Stimulated activated naive B cell treated with anti-CD40 and anti-IgM and Interleukin-4, amounts not matched to agents 10 μg/mL and 1 μg/mL and 100 μg/mL, for 72 hours (primary cell): ENCODE data around the gene WDFY4.

Experiments
- ATAC-seq, 2 donors: fragments of 150-1000 bp; cut with Tn5 transposase; replicated peaks; 2 replicates each; pipeline ENCODE4 v1.10.0; 2021; ENCODE audit warnings: moderate library complexity in 1 of 2
- DNase-seq: peaks from one replicate; pipeline ENCODE4 v3.0.0; 2021
- H3K27ac Mint-ChIP-seq: one replicate; pipeline ENCODE4 v1.8.0; 2022; ENCODE audit warnings: mild to moderate bottlenecking, mixed read lengths
- H3K27me3 Mint-ChIP-seq, 2 donors: one replicate each; pipeline ENCODE4 v1.8.0; 2022; ENCODE audit warnings: mixed read lengths in 2 of 2
- H3K36me3 Mint-ChIP-seq, 2 donors: one replicate each; pipeline ENCODE4 v1.8.0; 2022; ENCODE audit warnings: mixed read lengths in 2 of 2, mild to moderate bottlenecking in 1 of 2
- H3K4me1 Mint-ChIP-seq, 2 donors: one replicate each; pipeline ENCODE4 v1.8.0; 2022; ENCODE audit warnings: mixed read lengths in 2 of 2, mild to moderate bottlenecking in 1 of 2
- H3K4me3 Mint-ChIP-seq, 2 donors: one replicate each; pipeline ENCODE4 v1.8.0; 2022; ENCODE audit warnings: mild to moderate bottlenecking in 2 of 2, mixed read lengths in 2 of 2, moderate library complexity in 1 of 2
- H3K9me3 Mint-ChIP-seq, 2 donors: one replicate each; pipeline ENCODE4 v1.8.0; 2022; ENCODE audit warnings: mixed read lengths in 2 of 2, mild to moderate bottlenecking in 1 of 2

WDFY4 gene

GRCh38 chr10:48684463-48684791 lies 246 bp upstream of the WDFY4 start:
- no peaks in the 10 kb centered on the region for H3K27me3 Mint-ChIP-seq
- H3K9me3 Mint-ChIP-seq = peaks cover 2 to 3% of the 10 kb centered on the region in 2 donors
- H3K27ac Mint-ChIP-seq = peak overlapping the region; percentile 98
- H3K4me1 Mint-ChIP-seq = peaks cover 31 to 61% of the 10 kb centered on the region in 2 donors
- H3K36me3 Mint-ChIP-seq = peaks cover 34 to 45% of the 10 kb centered on the region in 2 donors
- peak overlapping the region; percentile 91 to 93 for H3K4me3 Mint-ChIP-seq
- ATAC-seq (no peak), DNase-seq (no peak)

- Mint-ChIP-seq H3K27ac (peak overlapping the region; percentile 98), H3K36me3 (peaks cover 40 to 50% of the 10 kb centered on the region in 2 donors), H3K4me1 (peaks cover 38 to 66% of the 10 kb centered on the region in 2 donors), H3K4me3 (peak overlapping the region; percentile 91 to 93), H3K27me3 (no peaks in the 10 kb centered on the region), H3K9me3 (no peaks in the 10 kb centered on the region)
- DNase-seq = no peak
- no peak for ATAC-seq
Measured at GRCh38 chr10:48685731-48686130, 1.1 kb downstream of the WDFY4 start.

- Mint-ChIP-seq H3K4me1 (peaks cover 54 to 75% of the 10 kb centered on the region in 2 donors), H3K27me3 (no peaks in the 10 kb centered on the region), H3K36me3 (peaks cover 60 to 79% of the 10 kb centered on the region in 2 donors), H3K27ac (peak overlapping the region; percentile 70), H3K4me3 (peak overlapping the region; percentile 41 to 60), H3K9me3 (no peaks in the 10 kb centered on the region)
- DNase-seq = no peak
- no peak for ATAC-seq
Measured at GRCh38 chr10:48690791-48691660, 6.4 kb downstream of the WDFY4 start.

GRCh38 chr10:48691812-48692528 lies 7.3 kb downstream of the WDFY4 start:
- ATAC-seq (no peak), DNase-seq (no peak)
- Mint-ChIP-seq H3K4me1 (peaks cover 64 to 85% of the 10 kb centered on the region in 2 donors), H3K36me3 (peaks cover 65 to 81% of the 10 kb centered on the region in 2 donors), H3K4me3 (peak overlapping the region; percentile 55 to 60), H3K27ac (peak overlapping the region; percentile 70), H3K27me3 (no peaks in the 10 kb centered on the region), H3K9me3 (no peaks in the 10 kb centered on the region)

- peaks cover 69 to 82% of the 10 kb centered on the region in 2 donors for H3K36me3 Mint-ChIP-seq
- ATAC-seq = no peak
- peak overlapping the region; percentile 70 for H3K27ac Mint-ChIP-seq
Measured at GRCh38 chr10:48692748-48693147, 8.1 kb downstream of the WDFY4 start.

GRCh38 chr10:48693206-48693605 lies 8.5 kb downstream of the WDFY4 start:
- Mint-ChIP-seq H3K4me1 (peaks cover 74 to 89% of the 10 kb centered on the region in 2 donors), H3K9me3 (no peaks in the 10 kb centered on the region), H3K27ac (peak overlapping the region; percentile 70)

More at GRCh38 chr10:48692748-48693147, 8.1 kb downstream of the WDFY4 start:
- no peaks in the 10 kb centered on the region for H3K9me3 Mint-ChIP-seq
- no peaks in the 10 kb centered on the region for H3K27me3 Mint-ChIP-seq
- H3K4me1 Mint-ChIP-seq = peaks cover 71 to 88% of the 10 kb centered on the region in 2 donors
- H3K4me3 Mint-ChIP-seq = peak overlapping the region; percentile 2 to 55
- no peak for DNase-seq

GRCh38 chr10:48694371-48695030 lies 9.8 kb downstream of the WDFY4 start:
- Mint-ChIP-seq H3K27ac (peak overlapping the region; percentile 85), H3K27me3 (no peaks in the 10 kb centered on the region), H3K9me3 (no peaks in the 10 kb centered on the region), H3K4me3 (peak overlapping the region; percentile 26 to 60), H3K36me3 (peaks cover 72 to 86% of the 10 kb centered on the region in 2 donors), H3K4me1 (peaks cover 81 to 94% of the 10 kb centered on the region in 2 donors)
- DNase-seq (no peak), ATAC-seq (no peak)

More at GRCh38 chr10:48693206-48693605, 8.5 kb downstream of the WDFY4 start:
- Mint-ChIP-seq H3K27me3 (no peaks in the 10 kb centered on the region), H3K4me3 (peak overlapping the region; percentile 2 to 55), H3K36me3 (peaks cover 69 to 82% of the 10 kb centered on the region in 2 donors)
- no peak for DNase-seq
- ATAC-seq = no peak

- Mint-ChIP-seq H3K4me3 (peak overlapping the region; percentile 36 to 55), H3K36me3 (peaks cover 74 to 86% of the 10 kb centered on the region in 2 donors), H3K27me3 (no peaks in the 10 kb centered on the region), H3K27ac (peak overlapping the region; percentile 85), H3K9me3 (no peaks in the 10 kb centered on the region), H3K4me1 (peaks cover 86 to 97% of the 10 kb centered on the region in 2 donors)
- DNase-seq = no peak
- ATAC-seq = peak; percentile 46 to 50
Measured at GRCh38 chr10:48695636-48696534, 11.2 kb downstream of the WDFY4 start.

- Mint-ChIP-seq H3K4me1 (peaks cover 88 to 97% of the 10 kb centered on the region in 2 donors), H3K4me3 (peak overlapping the region; percentile 30 to 55), H3K9me3 (no peaks in the 10 kb centered on the region), H3K27ac (peak overlapping the region; percentile 85), H3K36me3 (peaks cover 72 to 86% of the 10 kb centered on the region in 2 donors), H3K27me3 (no peaks in the 10 kb centered on the region)
- DNase-seq (no peak), ATAC-seq (no peak)
Measured at GRCh38 chr10:48696535-48696873, 11.8 kb downstream of the WDFY4 start.

- no peak for ATAC-seq
- Mint-ChIP-seq H3K36me3 (peaks cover 69 to 84% of the 10 kb centered on the region in 2 donors), H3K27me3 (no peaks in the 10 kb centered on the region), H3K4me3 (peak overlapping the region; percentile 41 to 55), H3K27ac (peak overlapping the region; percentile 85), H3K9me3 (no peaks in the 10 kb centered on the region), H3K4me1 (peaks cover 85 to 97% of the 10 kb centered on the region in 2 donors)
- DNase-seq = no peak
Measured at GRCh38 chr10:48697091-48697490, 12.4 kb downstream of the WDFY4 start.

GRCh38 chr10:48697821-48698764 lies 13.4 kb downstream of the WDFY4 start:
- Mint-ChIP-seq H3K27ac (peak overlapping the region; percentile 85), H3K9me3 (no peaks in the 10 kb centered on the region), H3K4me3 (peak overlapping the region; percentile 45 to 46), H3K36me3 (peaks cover 64 to 80% of the 10 kb centered on the region in 2 donors), H3K4me1 (peaks cover 83 to 97% of the 10 kb centered on the region in 2 donors), H3K27me3 (no peaks in the 10 kb centered on the region)
- ATAC-seq (no peak), DNase-seq (no peak)

- H3K36me3 Mint-ChIP-seq = peaks cover 64 to 83% of the 10 kb centered on the region in 2 donors
- peak; percentile 31 to 41 for ATAC-seq
- peaks cover 87 to 100% of the 10 kb centered on the region in 2 donors for H3K4me1 Mint-ChIP-seq
Measured at GRCh38 chr10:48699011-48699627, 14.4 kb downstream of the WDFY4 start.

More at GRCh38 chr10:48699011-48699627, 14.4 kb downstream of the WDFY4 start:
- H3K9me3 Mint-ChIP-seq = no peaks in the 10 kb centered on the region
- peak overlapping the region; percentile 45 to 46 for H3K4me3 Mint-ChIP-seq
- H3K27ac Mint-ChIP-seq = peak overlapping the region; percentile 85
- no peaks in the 10 kb centered on the region for H3K27me3 Mint-ChIP-seq
- no peak for DNase-seq
